Stimulated activated memory B cell treated with anti-CD40 and anti-IgM and Interleukin-4, amounts not matched to agents 10 μg/mL and 1 μg/mL and 100 μg/mL, for 72 hours (primary cell): Measurements from ENCODE around the gene SLC4A7.
A peak's percentile ranks its signal among the peaks of the same experiment; 100 is the strongest.
"Not testable (repeated sequence)": the region's sequence is repeated elsewhere in the genome, so short reads cannot be mapped to it uniquely, and the experiment has no call there.

Source experiments
- ATAC-seq: fragments of 150-1000 bp; cut with Tn5 transposase; 2 replicates; pipeline ENCODE4 v1.10.0; 2021
- H3K27ac Mint-ChIP-seq: one replicate; pipeline ENCODE4 v1.8.0; 2022; ENCODE audit warnings: mild to moderate bottlenecking, mixed read lengths
- H3K27me3 Mint-ChIP-seq: one replicate; pipeline ENCODE4 v1.8.0; 2022; ENCODE audit warnings: mixed read lengths
- H3K36me3 Mint-ChIP-seq: one replicate; pipeline ENCODE4 v1.8.0; 2022; ENCODE audit warnings: mixed read lengths
- H3K4me1 Mint-ChIP-seq: one replicate; pipeline ENCODE4 v1.8.0; 2022; ENCODE audit warnings: mixed read lengths
- H3K4me3 Mint-ChIP-seq: one replicate; pipeline ENCODE4 v1.8.0; 2022; ENCODE audit warnings: mild to moderate bottlenecking, moderate library complexity, mixed read lengths
- H3K9me3 Mint-ChIP-seq: one replicate; pipeline ENCODE4 v1.8.0; 2022; ENCODE audit warnings: mixed read lengths

SLC4A7 gene

GRCh38 chr3:27484015-27484844 is at the start of gene SLC4A7:
SLC4A7 (minus strand) TSS chr3:27484384; CDS start chr3:27484126, 258 bp downstream.
- H3K9me3 Mint-ChIP-seq, result no peaks in the 10 kb centered on the region
- peak within 1 kb of the TSS; percentile 90 for H3K27ac Mint-ChIP-seq
- no peaks in the 10 kb centered on the region for H3K36me3 Mint-ChIP-seq
- peak; percentile 96 for ATAC-seq
- H3K27me3 Mint-ChIP-seq, result no peaks in the 10 kb centered on the region
- peak within 1 kb of the TSS; percentile 99 for H3K4me3 Mint-ChIP-seq
- peaks cover 33% of the 10 kb centered on the region for H3K4me1 Mint-ChIP-seq

GRCh38 chr3:27533261-27533607 is 49.0 kb upstream of the SLC4A7 start:
- H3K4me3 Mint-ChIP-seq, result no peak overlapping the region
- peaks cover 23% of the 10 kb centered on the region for H3K4me1 Mint-ChIP-seq
- H3K27me3 Mint-ChIP-seq, result no peaks in the 10 kb centered on the region
- no peaks in the 10 kb centered on the region for H3K36me3 Mint-ChIP-seq
- H3K27ac Mint-ChIP-seq, result peak overlapping the region; percentile 81
- no peak for ATAC-seq
- no peaks in the 10 kb centered on the region for H3K9me3 Mint-ChIP-seq

- Mint-ChIP-seq H3K27me3 (no peaks in the 10 kb centered on the region), H3K4me1 (peaks cover 24% of the 10 kb centered on the region), H3K27ac (peak overlapping the region; percentile 81), H3K9me3 (no peaks in the 10 kb centered on the region), H3K36me3 (no peaks in the 10 kb centered on the region), H3K4me3 (no peak overlapping the region)
- ATAC-seq, result no peak
These were observed 48.5 kb upstream of the SLC4A7 start for GRCh38 chr3:27532426-27533260.

GRCh38 chr3:27531193-27531751 is 47.1 kb upstream of the SLC4A7 start:
- peaks cover 32% of the 10 kb centered on the region for H3K4me1 Mint-ChIP-seq

GRCh38 chr3:27528791-27529190 is 44.6 kb upstream of the SLC4A7 start:
- ATAC-seq, result no peak
- H3K36me3 Mint-ChIP-seq, result no peaks in the 10 kb centered on the region
- H3K4me3 Mint-ChIP-seq, result no peak overlapping the region
- no peaks in the 10 kb centered on the region for H3K27me3 Mint-ChIP-seq
- no peak overlapping the region for H3K27ac Mint-ChIP-seq
- no peaks in the 10 kb centered on the region for H3K9me3 Mint-ChIP-seq
- peaks cover 19% of the 10 kb centered on the region for H3K4me1 Mint-ChIP-seq

More at GRCh38 chr3:27531193-27531751, 47.1 kb upstream of the SLC4A7 start:
- not testable (repeated sequence) for H3K27ac Mint-ChIP-seq, H3K9me3 Mint-ChIP-seq, ATAC-seq, H3K36me3 Mint-ChIP-seq, H3K4me3 Mint-ChIP-seq, H3K27me3 Mint-ChIP-seq

- H3K27me3 Mint-ChIP-seq, result no peaks in the 10 kb centered on the region
- peak overlapping the region; percentile 58 for H3K27ac Mint-ChIP-seq
- H3K4me3 Mint-ChIP-seq, result no peak overlapping the region
- H3K4me1 Mint-ChIP-seq, result peaks cover 10% of the 10 kb centered on the region
- no peaks in the 10 kb centered on the region for H3K9me3 Mint-ChIP-seq
- no peaks in the 10 kb centered on the region for H3K36me3 Mint-ChIP-seq
- no peak for ATAC-seq
These were observed 42.6 kb upstream of the SLC4A7 start for GRCh38 chr3:27526614-27527315.

GRCh38 chr3:27521872-27522265 is 37.7 kb upstream of the SLC4A7 start:
- Mint-ChIP-seq H3K4me1 (peaks cover under 1% of the 10 kb centered on the region), H3K27ac (no peak overlapping the region), H3K36me3 (no peaks in the 10 kb centered on the region), H3K4me3 (no peak overlapping the region), H3K27me3 (no peaks in the 10 kb centered on the region), H3K9me3 (no peaks in the 10 kb centered on the region)
- no peak for ATAC-seq

GRCh38 chr3:27521179-27521871 is 37.1 kb upstream of the SLC4A7 start:
- no peak overlapping the region for H3K4me3 Mint-ChIP-seq
- H3K27ac Mint-ChIP-seq, result no peak overlapping the region
- H3K9me3 Mint-ChIP-seq, result no peaks in the 10 kb centered on the region
- H3K4me1 Mint-ChIP-seq, result no peaks in the 10 kb centered on the region
- no peaks in the 10 kb centered on the region for H3K27me3 Mint-ChIP-seq
- no peak for ATAC-seq
- H3K36me3 Mint-ChIP-seq, result no peaks in the 10 kb centered on the region

GRCh38 chr3:27511724-27512422 is 27.7 kb upstream of the SLC4A7 start:
- H3K4me3 Mint-ChIP-seq, result no peak overlapping the region
- no peaks in the 10 kb centered on the region for H3K4me1 Mint-ChIP-seq
- ATAC-seq, result no peak
- H3K27me3 Mint-ChIP-seq, result no peaks in the 10 kb centered on the region
- H3K9me3 Mint-ChIP-seq, result no peaks in the 10 kb centered on the region
- no peaks in the 10 kb centered on the region for H3K36me3 Mint-ChIP-seq
- no peak overlapping the region for H3K27ac Mint-ChIP-seq

- H3K27ac Mint-ChIP-seq, result no peak overlapping the region
- H3K36me3 Mint-ChIP-seq, result no peaks in the 10 kb centered on the region
- H3K27me3 Mint-ChIP-seq, result no peaks in the 10 kb centered on the region
- no peaks in the 10 kb centered on the region for H3K9me3 Mint-ChIP-seq
- H3K4me1 Mint-ChIP-seq, result no peaks in the 10 kb centered on the region
- no peak for ATAC-seq
- H3K4me3 Mint-ChIP-seq, result no peak overlapping the region
These were observed 25.2 kb upstream of the SLC4A7 start for GRCh38 chr3:27509376-27509775.

- H3K36me3 Mint-ChIP-seq, result no peaks in the 10 kb centered on the region
- H3K4me3 Mint-ChIP-seq, result no peak overlapping the region
- ATAC-seq, result no peak
- H3K4me1 Mint-ChIP-seq, result no peaks in the 10 kb centered on the region
- no peaks in the 10 kb centered on the region for H3K9me3 Mint-ChIP-seq
- no peak overlapping the region for H3K27ac Mint-ChIP-seq
- H3K27me3 Mint-ChIP-seq, result no peaks in the 10 kb centered on the region
These were observed 24.2 kb upstream of the SLC4A7 start for GRCh38 chr3:27508424-27508823.

- Mint-ChIP-seq H3K27me3 (no peaks in the 10 kb centered on the region), H3K4me3 (no peak overlapping the region), H3K9me3 (no peaks in the 10 kb centered on the region), H3K36me3 (no peaks in the 10 kb centered on the region), H3K27ac (no peak overlapping the region), H3K4me1 (no peaks in the 10 kb centered on the region)
- ATAC-seq, result no peak
These were observed 23.5 kb upstream of the SLC4A7 start for GRCh38 chr3:27507515-27508266.

GRCh38 chr3:27507111-27507510 is 22.9 kb upstream of the SLC4A7 start:
- H3K4me3 Mint-ChIP-seq, result no peak overlapping the region
- ATAC-seq, result no peak

More at GRCh38 chr3:27507111-27507510, 22.9 kb upstream of the SLC4A7 start:
- no peaks in the 10 kb centered on the region for H3K27me3 Mint-ChIP-seq
- H3K27ac Mint-ChIP-seq, result no peak overlapping the region
- H3K9me3 Mint-ChIP-seq, result no peaks in the 10 kb centered on the region
- H3K4me1 Mint-ChIP-seq, result no peaks in the 10 kb centered on the region
- no peaks in the 10 kb centered on the region for H3K36me3 Mint-ChIP-seq
